K562 (cell line): ENCODE data around the gene RNF138. TPM values are rescaled to one million over a fixed set of nuclear protein-coding genes. Genes with fewer than 3 reads are reported as not detected.

Source experiments
- ADNP ChIP-seq: fragments of 200-800 bp; sonication (Bioruptor generic); IDR thresholded peaks from 2 replicates; pipeline ENCODE4 v1.6.1; 2016; ENCODE audit warnings: missing genetic modification characterization, missing compliant biosample characterization
- CBFB ChIP-seq: sonication (generic); formaldehyde crosslinking; IDR thresholded peaks from 2 replicates; pipeline ENCODE4 v1.4.0; 2020; ENCODE audit warnings: mild to moderate bottlenecking, missing genetic modification reagents
- KLF10 ChIP-seq: fragments of 250-450 bp; sonication (Bioruptor Pico); IDR thresholded peaks from 2 replicates; pipeline ENCODE4 v1.6.1; 2021; ENCODE audit warnings: matching md5 sums
- LCOR ChIP-seq: sonication (generic); formaldehyde crosslinking; IDR thresholded peaks from 2 replicates; pipeline ENCODE4 v1.8.0; 2022; ENCODE audit warnings: mild to moderate bottlenecking, missing genetic modification reagents
- MTF1 ChIP-seq: fragments of 250-450 bp; sonication (Bioruptor Pico); IDR thresholded peaks from 2 replicates; pipeline ENCODE4 v1.9.0; 2021; ENCODE audit warnings: moderate library complexity, mild to moderate bottlenecking, inconsistent platforms, borderline replicate concordance
- PCBP2 ChIP-seq: fragments of 200-400 bp; formaldehyde crosslinking; IDR thresholded peaks from 2 replicates; pipeline ENCODE4 v1.6.1; 2018; ENCODE audit warnings: low read length, low read depth, mild to moderate bottlenecking, moderate library complexity; ENCODE audit not compliant: poor library complexity, severe bottlenecking
- PTBP1 ChIP-seq: fragments of 200-400 bp; formaldehyde crosslinking; IDR thresholded peaks from 2 replicates; pipeline ENCODE4 v1.6.1; 2017; ENCODE audit warnings: low read depth, low read length
- TRIM28 ChIP-seq: fragments of 450-650 bp; IDR thresholded peaks from 2 replicates; pipeline ENCODE4 v1.6.1; 2017
- ZBTB8A ChIP-seq: fragments of 450-650 bp; IDR thresholded peaks from 2 replicates; pipeline ENCODE4 v1.6.1; 2018; ENCODE audit warnings: mild to moderate bottlenecking, moderate library complexity; ENCODE audit not compliant: partially characterized antibody
- ZNF23 ChIP-seq: fragments of 250-450 bp; sonication (Bioruptor Pico); IDR thresholded peaks from 2 replicates; pipeline ENCODE4 v1.4.0; 2020; ENCODE audit warnings: mild to moderate bottlenecking
- ZNF766 ChIP-seq: fragments of 200-800 bp; sonication (Bioruptor generic); conservative IDR thresholded peaks from 2 replicates; pipeline ENCODE4 v1.6.1; 2016; ENCODE audit warnings: missing genetic modification characterization, missing compliant biosample characterization
- ZNF830 ChIP-seq: fragments of 250-450 bp; sonication (Bioruptor Pico); IDR thresholded peaks from 2 replicates; pipeline ENCODE4 v1.5.0; 2021; ENCODE audit warnings: mild to moderate bottlenecking
- polyA plus RNA-seq, 8 experiments: library from polyadenylated mRNA; depleted of rRNA in 4 of 8; stranded (reverse) in 5 of 8; unstranded in 3 of 8; fragments of >200 nt; fragmentation: Nextera tagmentation in 2 of 8; fragmentation: Illumina TruSeq in 1 of 8; extraction: Ambion mirVana in 2 of 8; extraction: Trizol in 1 of 8; gene quantifications; 2 replicates each; pipeline versions ENCODE4 v1.2.1 to v1.2.3, GENCODE V29; 2011 to 2014; ENCODE audit warnings: inconsistent platforms in 1 of 8, missing spikeins in 1 of 8
- total RNA-seq, 7 experiments: library from RNA; depleted of rRNA in 6 of 7; stranded (reverse); fragments of >200 nt in 6 of 7; fragmentation: Illumina TruSeq in 2 of 7; extraction: Trizol in 2 of 7; gene quantifications; 2 replicates each; pipeline versions ENCODE4 v1.2.1 to v1.2.3, GENCODE V29; 2011 to 2021; ENCODE audit warnings: low replicate concordance in 1 of 7
- TF ChIP-seq, protein P1 (sequence below): fragments of 250-450 bp; sonication (Bioruptor Pico); IDR thresholded peaks from 2 replicates; pipeline ENCODE4 v1.9.0; 2021; ENCODE audit warnings: mild to moderate bottlenecking
- TF ChIP-seq, protein P2 (sequence below): fragments of 150-350 bp; IDR thresholded peaks from 2 replicates; pipeline ENCODE4 v1.6.1; 2014; ENCODE audit warnings: low read depth, mild to moderate bottlenecking, low read length, borderline replicate concordance
- TF ChIP-seq, protein P3 (sequence below), 2 experiments: fragments of 200-800 bp in 1 of 2; sonication (Bioruptor generic) in 1 of 2; sonication (generic) in 1 of 2; formaldehyde crosslinking in 1 of 2; IDR thresholded peaks in 1 of 2; conservative IDR thresholded peaks in 1 of 2; 2 replicates each; pipeline versions ENCODE4 v1.5.0 to v1.6.1; 2016 to 2020; ENCODE audit warnings: missing compliant biosample characterization in 1 of 2, missing genetic modification characterization in 1 of 2, missing genetic modification reagents in 1 of 2
- TF ChIP-seq, protein P4 (sequence below): fragments of 250-450 bp; sonication (Bioruptor Pico); IDR thresholded peaks from 2 replicates; pipeline ENCODE4 v1.6.1; 2021; ENCODE audit warnings: mild to moderate bottlenecking
- TF ChIP-seq, protein P5 (sequence below): sonication (generic); formaldehyde crosslinking; IDR thresholded peaks from 2 replicates; pipeline ENCODE4 v1.8.0; 2023; ENCODE audit warnings: mild to moderate bottlenecking, missing genetic modification reagents

Gene RNF138
- total and polyA plus RNA-seq, 9 of the 15 experiments (the other 6 are each of a cell fraction or from before 2014, with no cell fraction given): 47.6 to 100 (median 62.5) TPM

DNA sequence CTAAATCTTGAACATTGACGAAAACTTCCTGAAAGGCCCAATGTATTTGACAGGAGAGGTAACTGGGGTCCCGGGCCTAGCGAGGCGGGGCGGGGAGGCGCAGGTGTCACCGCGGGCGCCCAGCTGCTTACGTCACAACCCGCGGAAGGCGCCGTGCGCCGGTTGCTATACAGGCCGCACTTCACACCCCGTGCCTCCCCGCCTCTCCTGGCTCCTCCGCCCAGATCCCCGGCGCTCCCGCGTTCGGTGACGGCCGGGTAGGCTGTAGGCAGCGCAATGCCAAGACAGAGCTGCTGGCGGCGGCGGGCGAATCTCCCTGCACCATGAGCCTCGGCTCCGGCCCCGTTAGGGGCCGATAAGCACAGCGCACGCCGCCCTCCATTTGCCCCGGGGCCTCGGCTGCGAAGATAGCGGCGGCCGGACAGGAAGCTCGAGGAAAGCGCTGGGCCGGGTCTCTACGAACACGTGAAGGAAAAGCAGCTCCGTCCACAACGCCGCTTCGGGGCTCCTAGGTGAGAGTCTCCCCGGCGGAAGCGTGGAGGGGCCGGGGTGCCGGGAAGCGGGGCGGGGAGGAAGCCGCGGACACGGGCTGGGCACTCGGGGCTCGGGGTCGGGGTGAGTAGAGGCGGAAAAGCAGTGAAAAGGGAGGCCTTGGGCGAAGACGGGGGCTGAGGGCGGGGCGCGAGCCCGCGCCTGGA is at the start of gene RNF138 (continued):
- TF ChIP-seq, protein P1, sequence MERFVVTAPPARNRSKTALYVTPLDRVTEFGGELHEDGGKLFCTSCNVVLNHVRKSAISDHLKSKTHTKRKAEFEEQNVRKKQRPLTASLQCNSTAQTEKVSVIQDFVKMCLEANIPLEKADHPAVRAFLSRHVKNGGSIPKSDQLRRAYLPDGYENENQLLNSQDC (CRISPR knock-in tag): peak; percentile 29; the same call in 1 of the 2 replicates
- TF ChIP-seq ZBTB8A (no peak), ZNF766 (CRISPR knock-in tag) (no peak; the same call in 1 of the 2 replicates), ZNF23 (CRISPR knock-in tag) (no peak), MTF1 (CRISPR knock-in tag) (no peak), PTBP1 (no peak), ADNP (tag) (no peak), TRIM28 (no peak), PCBP2 (no peak), KLF10 (no peak), LCOR (CRISPR knock-in tag) (peak; percentile 86; the same call in 1 of the 2 replicates), CBFB (CRISPR knock-in tag) (no peak), ZNF830 (CRISPR knock-in tag) (0 out of 2 replicates have a peak, but pooled peaks have one; percentile 50)
- TF ChIP-seq, protein P2, sequence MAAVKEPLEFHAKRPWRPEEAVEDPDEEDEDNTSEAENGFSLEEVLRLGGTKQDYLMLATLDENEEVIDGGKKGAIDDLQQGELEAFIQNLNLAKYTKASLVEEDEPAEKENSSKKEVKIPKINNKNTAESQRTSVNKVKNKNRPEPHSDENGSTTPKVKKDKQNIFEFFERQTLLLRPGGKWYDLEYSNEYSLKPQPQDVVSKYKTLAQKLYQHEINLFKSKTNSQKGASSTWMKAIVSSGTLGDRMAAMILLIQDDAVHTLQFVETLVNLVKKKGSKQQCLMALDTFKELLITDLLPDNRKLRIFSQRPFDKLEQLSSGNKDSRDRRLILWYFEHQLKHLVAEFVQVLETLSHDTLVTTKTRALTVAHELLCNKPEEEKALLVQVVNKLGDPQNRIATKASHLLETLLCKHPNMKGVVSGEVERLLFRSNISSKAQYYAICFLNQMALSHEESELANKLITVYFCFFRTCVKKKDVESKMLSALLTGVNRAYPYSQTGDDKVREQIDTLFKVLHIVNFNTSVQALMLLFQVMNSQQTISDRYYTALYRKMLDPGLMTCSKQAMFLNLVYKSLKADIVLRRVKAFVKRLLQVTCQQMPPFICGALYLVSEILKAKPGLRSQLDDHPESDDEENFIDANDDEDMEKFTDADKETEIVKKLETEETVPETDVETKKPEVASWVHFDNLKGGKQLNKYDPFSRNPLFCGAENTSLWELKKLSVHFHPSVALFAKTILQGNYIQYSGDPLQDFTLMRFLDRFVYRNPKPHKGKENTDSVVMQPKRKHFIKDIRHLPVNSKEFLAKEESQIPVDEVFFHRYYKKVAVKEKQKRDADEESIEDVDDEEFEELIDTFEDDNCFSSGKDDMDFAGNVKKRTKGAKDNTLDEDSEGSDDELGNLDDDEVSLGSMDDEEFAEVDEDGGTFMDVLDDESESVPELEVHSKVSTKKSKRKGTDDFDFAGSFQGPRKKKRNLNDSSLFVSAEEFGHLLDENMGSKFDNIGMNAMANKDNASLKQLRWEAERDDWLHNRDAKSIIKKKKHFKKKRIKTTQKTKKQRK: no peak
- TF ChIP-seq, protein P3, sequence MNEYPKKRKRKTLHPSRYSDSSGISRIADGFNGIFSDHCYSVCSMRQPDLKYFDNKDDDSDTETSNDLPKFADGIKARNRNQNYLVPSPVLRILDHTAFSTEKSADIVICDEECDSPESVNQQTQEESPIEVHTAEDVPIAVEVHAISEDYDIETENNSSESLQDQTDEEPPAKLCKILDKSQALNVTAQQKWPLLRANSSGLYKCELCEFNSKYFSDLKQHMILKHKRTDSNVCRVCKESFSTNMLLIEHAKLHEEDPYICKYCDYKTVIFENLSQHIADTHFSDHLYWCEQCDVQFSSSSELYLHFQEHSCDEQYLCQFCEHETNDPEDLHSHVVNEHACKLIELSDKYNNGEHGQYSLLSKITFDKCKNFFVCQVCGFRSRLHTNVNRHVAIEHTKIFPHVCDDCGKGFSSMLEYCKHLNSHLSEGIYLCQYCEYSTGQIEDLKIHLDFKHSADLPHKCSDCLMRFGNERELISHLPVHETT (CRISPR knock-in tag; conservative IDR thresholded peaks at IDR 0.05 in 1 of 2, IDR thresholded peaks at IDR 0.05 in 1 of 2): peak in 1 of 2 experiments; percentile 86; a peak in 1 of 4 replicates
- TF ChIP-seq, protein P4, sequence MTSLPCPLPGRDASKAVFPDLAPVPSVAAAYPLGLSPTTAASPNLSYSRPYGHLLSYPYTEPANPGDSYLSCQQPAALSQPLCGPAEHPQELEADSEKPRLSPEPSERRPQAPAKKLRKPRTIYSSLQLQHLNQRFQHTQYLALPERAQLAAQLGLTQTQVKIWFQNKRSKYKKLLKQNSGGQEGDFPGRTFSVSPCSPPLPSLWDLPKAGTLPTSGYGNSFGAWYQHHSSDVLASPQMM: no peak
- TF ChIP-seq, protein P5, sequence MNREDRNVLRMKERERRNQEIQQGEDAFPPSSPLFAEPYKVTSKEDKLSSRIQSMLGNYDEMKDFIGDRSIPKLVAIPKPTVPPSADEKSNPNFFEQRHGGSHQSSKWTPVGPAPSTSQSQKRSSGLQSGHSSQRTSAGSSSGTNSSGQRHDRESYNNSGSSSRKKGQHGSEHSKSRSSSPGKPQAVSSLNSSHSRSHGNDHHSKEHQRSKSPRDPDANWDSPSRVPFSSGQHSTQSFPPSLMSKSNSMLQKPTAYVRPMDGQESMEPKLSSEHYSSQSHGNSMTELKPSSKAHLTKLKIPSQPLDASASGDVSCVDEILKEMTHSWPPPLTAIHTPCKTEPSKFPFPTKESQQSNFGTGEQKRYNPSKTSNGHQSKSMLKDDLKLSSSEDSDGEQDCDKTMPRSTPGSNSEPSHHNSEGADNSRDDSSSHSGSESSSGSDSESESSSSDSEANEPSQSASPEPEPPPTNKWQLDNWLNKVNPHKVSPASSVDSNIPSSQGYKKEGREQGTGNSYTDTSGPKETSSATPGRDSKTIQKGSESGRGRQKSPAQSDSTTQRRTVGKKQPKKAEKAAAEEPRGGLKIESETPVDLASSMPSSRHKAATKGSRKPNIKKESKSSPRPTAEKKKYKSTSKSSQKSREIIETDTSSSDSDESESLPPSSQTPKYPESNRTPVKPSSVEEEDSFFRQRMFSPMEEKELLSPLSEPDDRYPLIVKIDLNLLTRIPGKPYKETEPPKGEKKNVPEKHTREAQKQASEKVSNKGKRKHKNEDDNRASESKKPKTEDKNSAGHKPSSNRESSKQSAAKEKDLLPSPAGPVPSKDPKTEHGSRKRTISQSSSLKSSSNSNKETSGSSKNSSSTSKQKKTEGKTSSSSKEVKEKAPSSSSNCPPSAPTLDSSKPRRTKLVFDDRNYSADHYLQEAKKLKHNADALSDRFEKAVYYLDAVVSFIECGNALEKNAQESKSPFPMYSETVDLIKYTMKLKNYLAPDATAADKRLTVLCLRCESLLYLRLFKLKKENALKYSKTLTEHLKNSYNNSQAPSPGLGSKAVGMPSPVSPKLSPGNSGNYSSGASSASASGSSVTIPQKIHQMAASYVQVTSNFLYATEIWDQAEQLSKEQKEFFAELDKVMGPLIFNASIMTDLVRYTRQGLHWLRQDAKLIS (CRISPR knock-in tag): peak; percentile 45; the same call in 1 of the 2 replicates
